IMR-90 (cell line): ENCODE measurements around the gene PPM1J. TPM values are rescaled to one million over a fixed set of nuclear protein-coding genes. Genes with fewer than 3 reads are reported as not detected.

Experiments used
- ATAC-seq: fragments of 200-7000 bp; cut with Tn5 transposase; 2 replicates; pipeline ENCODE4 v1.9.1; 2020; ENCODE audit warnings: low read depth, mild to moderate bottlenecking, moderate library complexity
- BruUV-seq: library from RNA; stranded (reverse); fragments of 400-500 nt; replicated peaks from 2 replicates; lab custom pipeline; 2021; lab: Mats Ljungman, UMichigan
- CTCF ChIA-PET: fragments of 300-600 bp; formaldehyde crosslinking; extraction: SDS; loops from one replicate; lab custom pipeline; 2021; ENCODE audit warnings: antibody characterized with exemption; lab: Yijun Ruan, JAX
- POLR2A ChIA-PET: fragments of 300-600 bp; sonication (Branson Sonifier 250); formaldehyde crosslinking; loops from one replicate; lab custom pipeline; 2022; ENCODE audit warnings: antibody characterized with exemption; ENCODE audit not compliant: unreplicated experiment; lab: Charles Lee
- DNase-seq: peaks from one replicate; pipeline ENCODE4 v3.0.0; 2013
- H2AFZ ChIP-seq: replicated peaks from 2 replicates; pipeline ENCODE3; 2013; ENCODE audit warnings: low read length, mild to moderate bottlenecking; ENCODE audit not compliant: poor library complexity
- H2AK5ac ChIP-seq: 2 replicates; pipeline ENCODE4 v1.6.1; 2013; ENCODE audit warnings: low read depth, low read length, inconsistent platforms
- H2AK9ac ChIP-seq: replicated peaks from 2 replicates; pipeline ENCODE3; 2013; ENCODE audit warnings: mild to moderate bottlenecking, low read depth, low read length, moderate library complexity; ENCODE audit not compliant: poor library complexity
- H2BK120ac ChIP-seq: 2 replicates; pipeline ENCODE4 v1.6.1; 2013; ENCODE audit warnings: low read depth, low read length, inconsistent platforms
- H2BK15ac ChIP-seq: 3 replicates; pipeline ENCODE4 v1.6.1; 2013; ENCODE audit warnings: low read depth, low read length, inconsistent platforms
- H2BK20ac ChIP-seq: 2 replicates; pipeline ENCODE4 v1.6.1; 2013; ENCODE audit warnings: low read depth, mild to moderate bottlenecking, inconsistent platforms, low read length, moderate library complexity
- H2BK5ac ChIP-seq: 2 replicates; pipeline ENCODE4 v1.6.1; 2013; ENCODE audit warnings: mild to moderate bottlenecking, low read depth, low read length, inconsistent platforms; ENCODE audit not compliant: poor library complexity, severe bottlenecking
- H3K14ac ChIP-seq: replicated peaks from 2 replicates; pipeline ENCODE4 v1.6.1; 2013; ENCODE audit warnings: low read depth, low read length, inconsistent platforms
- H3K18ac ChIP-seq: 2 replicates; pipeline ENCODE4 v1.6.1; 2013; ENCODE audit warnings: low read depth, low read length, control low read depth
- H3K23ac ChIP-seq: 2 replicates; pipeline ENCODE4 v1.6.1; 2013; ENCODE audit warnings: low read depth, low read length, inconsistent platforms
- H3K27ac ChIP-seq: 2 replicates; pipeline ENCODE4 v1.5.1; 2013; ENCODE audit warnings: mild to moderate bottlenecking, control low read depth, low read length; ENCODE audit not compliant: insufficient read depth
- H3K27me3 ChIP-seq: 2 replicates; pipeline ENCODE4 v1.6.1; 2013; ENCODE audit warnings: low read length; ENCODE audit not compliant: control insufficient read depth, insufficient read depth
- H3K36me3 ChIP-seq: 2 replicates; pipeline ENCODE4 v1.6.1; 2013; ENCODE audit warnings: low read length, mixed read lengths; ENCODE audit not compliant: control insufficient read depth, insufficient read depth
- H3K4ac ChIP-seq: 2 replicates; pipeline ENCODE4 v1.6.1; 2013; ENCODE audit warnings: low read depth, low read length, inconsistent platforms
- H3K4me1 ChIP-seq: 2 replicates; pipeline ENCODE4 v1.6.1; 2013; ENCODE audit warnings: low read length, mixed read lengths; ENCODE audit not compliant: control insufficient read depth, insufficient read depth
- H3K4me2 ChIP-seq: 2 replicates; pipeline ENCODE4 v1.6.1; 2013; ENCODE audit warnings: low read depth, mild to moderate bottlenecking, control low read depth, low read length, moderate library complexity
- H3K4me3 ChIP-seq: 2 replicates; pipeline ENCODE4 v1.5.1; 2013; ENCODE audit warnings: low read depth, mild to moderate bottlenecking, control low read depth, low read length, moderate library complexity; ENCODE audit not compliant: insufficient read depth
- H3K56ac ChIP-seq: 2 replicates; pipeline ENCODE4 v1.6.1; 2013; ENCODE audit warnings: low read length, inconsistent platforms; ENCODE audit not compliant: insufficient read depth; ENCODE audit errors: extremely low read depth
- H3K79me1 ChIP-seq, 2 experiments: 2 replicates each; pipeline ENCODE4 v1.6.1; 2013; ENCODE audit warnings: low read length in 2 of 2, inconsistent platforms in 1 of 2, low read depth in 1 of 2
- H3K9ac ChIP-seq: 2 replicates; pipeline ENCODE4 v1.6.1; 2013; ENCODE audit warnings: low read depth, low read length, control low read depth
- H3K9me1 ChIP-seq: 2 replicates; pipeline ENCODE4 v1.6.1; 2013; ENCODE audit warnings: low read length, inconsistent platforms; ENCODE audit not compliant: insufficient read depth
- H3K9me3 ChIP-seq: 2 replicates; pipeline ENCODE4 v1.6.1; 2013; ENCODE audit warnings: low read length; ENCODE audit not compliant: control insufficient read depth, insufficient read depth
- H4K20me1 ChIP-seq: 2 replicates; pipeline ENCODE4 v1.6.1; 2013; ENCODE audit warnings: low read length, inconsistent platforms; ENCODE audit not compliant: insufficient read depth
- H4K5ac ChIP-seq: 2 replicates; pipeline ENCODE4 v1.6.1; 2013; ENCODE audit warnings: mild to moderate bottlenecking, low read depth, low read length, control low read depth
- H4K8ac ChIP-seq, 2 experiments: 2 replicates each; pipeline ENCODE4 v1.6.1; 2013; ENCODE audit warnings: low read depth in 2 of 2, low read length in 2 of 2, control low read depth in 1 of 2, inconsistent platforms in 1 of 2
- H4K91ac ChIP-seq: 2 replicates; pipeline ENCODE4 v1.6.1; 2013; ENCODE audit warnings: low read depth, low read length, inconsistent platforms; ENCODE audit not compliant: insufficient read depth
- CHD1 ChIP-seq: IDR thresholded peaks from 2 replicates; pipeline ENCODE4 v1.6.1; 2012; ENCODE audit warnings: low read depth, low read length, improper control_type of control experiment
- WGBS, 2 experiments: methylation state at CpG; one replicate each; pipeline versions ENCODE4 v1.1.5 to v1.1.7; 2013; ENCODE audit warnings: missing lambda C conversion rate in 2 of 2; ENCODE audit not compliant: insufficient read length in 1 of 2; ENCODE audit errors: extremely low coverage in 2 of 2; 5-methylcytosine and 5-hydroxymethylcytosine counted together
- dilution Hi-C: fragments of 300-500 bp; cut with HindIII; formaldehyde crosslinking; loops from one replicate; pipeline ENCODE4 v1.14.3; 2018; ENCODE audit warnings: low sequenced_read_pairs; ENCODE audit not compliant: unreplicated experiment
- in situ Hi-C: fragments of 300-500 bp; cut with MboI; formaldehyde crosslinking; loops from 3 replicates; pipeline ENCODE4 v1.14.3; 2019; ENCODE audit warnings: low sequenced_read_pairs, inconsistent platforms, mixed read lengths
- intact Hi-C: fragments of 100-400 bp; cut with micrococcal nuclease; formaldehyde crosslinking; loops from 2 replicates; pipeline ENCODE4 v1.10.0; 2022
- polyA plus RNA-seq, 3 experiments: library from polyadenylated mRNA; depleted of rRNA; stranded (reverse); fragments of >200 nt; gene quantifications; 2 replicates each; pipeline ENCODE4 v1.2.3, GENCODE V29; 2012; ENCODE audit warnings: low replicate concordance in 1 of 3
- total RNA-seq: library from RNA; depleted of rRNA; stranded (reverse); fragments of >200 nt; gene quantifications from 2 replicates; pipeline ENCODE4 v1.2.3, GENCODE V29; 2012

PPM1J gene
- total and polyA plus RNA-seq, 2 of the 4 experiments (the other 2 are of a cell fraction) = 1.8 to 2.4 TPM

- H3K56ac ChIP-seq = no peak overlapping the region
- CTCF ChIA-PET = interaction anchor here (1.1 kb wide), 1 partner anchor 93 kb away, joined by 3 read pairs; no protein-coding TSS in a partner anchor
- peaks cover 4% of the 10 kb centered on the region; the same call in 1 of the 2 replicates for H3K27me3 ChIP-seq
- H3K9ac ChIP-seq = no peak overlapping the region
- H3K9me3 ChIP-seq = no peaks in the 10 kb centered on the region
- no peak overlapping the region for H4K5ac ChIP-seq
- POLR2A ChIA-PET = interaction anchor here (0.6 kb wide), 1 partner anchor 19 kb away, joined by 9 read pairs; no protein-coding TSS in a partner anchor
- H3K18ac ChIP-seq = no peak overlapping the region
- H2BK20ac ChIP-seq = no peak overlapping the region
- no peak overlapping the region for H2AFZ ChIP-seq
- no TSS peak for BruUV-seq
- no peak overlapping the region for H3K4me2 ChIP-seq
- H3K27ac ChIP-seq = no peak overlapping the region
- H3K14ac ChIP-seq = no peak overlapping the region
- H2BK120ac ChIP-seq = no peak overlapping the region
- H3K4me3 ChIP-seq = no peak overlapping the region
- no peak overlapping the region for H4K91ac ChIP-seq
- H2BK15ac ChIP-seq = no peak overlapping the region
- DNase-seq = no peak
- in situ Hi-C loops = loop anchor here (10.0 to 25.0 kb wide), 2 partner anchors 244 to 976 kb away; partner anchors contain the start of gene SLC16A1
- H3K36me3 ChIP-seq = no peaks in the 10 kb centered on the region
- no peak overlapping the region for H4K8ac ChIP-seq
- peaks cover 3% of the 10 kb centered on the region; the same call in 1 of the 2 replicates for H3K4me1 ChIP-seq
- 0 out of 2 replicates have a peak, but pooled peaks cover under 1% of the 10 kb centered on the region for H4K20me1 ChIP-seq
- H2BK5ac ChIP-seq = no peak overlapping the region
- H3K23ac ChIP-seq = no peak overlapping the region
- H2AK9ac ChIP-seq = no peak overlapping the region
- TF ChIP-seq CHD1 = no peak
- no peak overlapping the region for H3K4ac ChIP-seq
- dilution Hi-C loops = no loop called here
- ATAC-seq = no peak
- WGBS, 2 experiments = 41% methylated on average over 4 of the region's 7 CpGs; no CpG with 5 or more reads in 1 of the 2 experiments
- H3K79me1 ChIP-seq = peaks cover 4 to 6% of the 10 kb centered on the region in 2 experiments; a peak in 1 of 4 replicates
- H3K9me1 ChIP-seq = 0 out of 2 replicates have a peak, but pooled peaks cover 3% of the 10 kb centered on the region
- intact Hi-C loops = loop anchor here (10.0 kb wide), 1 partner anchor 244 kb away; the partner anchor contains the start of gene SLC16A1
- H2AK5ac ChIP-seq = no peak overlapping the region
Measured at GRCh38 chr1:112711041-112711440, 4.1 kb downstream of the PPM1J start.
